Stimulated activated CD4-positive, alpha-beta T cell treated with anti-CD3 and anti-CD28 coated beads, Interleukin-1b, Interleukin-23, amount 100 ng/mL, for 4 hours (primary cell): ENCODE results near the gene CEP131.

Source experiments
- DNase-seq, 2 donors: peaks; one replicate each; pipeline ENCODE4 v3.0.0-alpha.2; 2020; ENCODE audit warnings: low read depth in 2 of 2

CEP131 gene

DNA sequence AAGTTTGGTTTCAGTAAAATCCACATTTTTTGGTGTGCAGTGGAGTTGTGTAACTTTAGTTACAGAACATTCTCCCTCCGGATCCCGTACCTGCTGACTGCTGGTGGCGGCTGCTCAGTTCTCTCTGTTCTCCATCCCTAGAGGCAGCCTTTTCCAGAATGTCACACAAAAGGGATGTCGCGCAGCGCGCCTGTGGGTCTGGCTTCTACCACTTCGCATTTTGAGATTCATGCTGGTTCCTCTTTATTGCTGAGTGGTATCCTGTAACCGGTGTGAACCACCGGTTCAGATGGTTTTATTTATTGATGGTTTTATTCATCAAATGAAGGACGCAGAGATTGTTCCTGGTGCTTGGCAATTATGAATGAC, 981 bp upstream of the CEP131 start:
- DNase-seq: no peak

DNA sequence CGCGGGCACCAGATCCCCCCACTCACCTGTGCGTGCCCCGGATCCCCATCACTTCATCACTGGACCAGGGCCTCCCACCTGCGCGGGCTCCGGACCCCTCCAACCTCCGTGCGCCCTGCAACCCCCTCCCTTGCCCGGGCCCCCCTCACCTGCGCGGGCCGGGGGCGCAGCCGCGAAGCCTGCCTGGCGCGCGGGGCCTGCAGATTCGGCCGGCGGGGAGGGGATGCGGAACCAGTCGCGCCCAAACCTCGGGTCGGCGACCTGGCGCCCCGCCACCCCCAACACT, 202 bp downstream of the CEP131 start:
- no peak for DNase-seq

DNA sequence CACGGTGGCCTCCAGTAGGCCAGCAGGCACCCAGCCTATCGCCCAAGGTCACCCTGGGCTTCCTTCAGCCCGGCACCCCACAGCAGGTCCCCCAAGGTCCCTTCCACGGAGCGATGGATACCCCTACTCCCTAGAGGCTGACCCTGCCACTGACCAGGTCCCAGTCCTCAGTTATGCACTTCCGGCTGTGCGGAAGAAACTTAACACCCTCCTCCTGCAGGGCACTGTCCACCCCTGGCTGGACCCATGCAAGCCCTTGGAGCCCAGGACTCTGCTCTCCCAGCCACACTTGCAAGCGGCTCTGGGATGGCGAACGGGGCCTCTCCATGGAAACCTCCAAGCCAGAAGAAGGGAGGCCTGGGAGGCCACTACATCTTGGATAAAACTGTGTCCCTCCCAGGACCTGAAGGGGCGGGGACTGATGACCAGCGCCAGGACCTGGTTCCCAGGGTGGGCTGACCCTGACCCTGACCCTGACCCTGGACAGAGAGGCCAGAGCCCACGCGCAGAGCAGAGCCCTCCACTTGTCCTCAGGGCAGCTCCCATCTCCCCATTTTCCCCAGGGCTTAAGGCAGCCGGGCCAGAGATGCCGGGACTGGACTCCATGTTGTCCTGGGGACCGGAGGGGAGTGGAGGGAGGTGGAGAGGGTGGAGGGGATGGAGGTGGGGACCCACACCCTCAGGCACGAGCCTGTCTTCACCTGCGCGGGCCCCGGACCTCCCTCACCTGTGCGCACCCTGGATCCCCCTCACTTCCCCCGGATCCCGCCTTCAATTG, 734 bp downstream of the CEP131 start:
- no peak for DNase-seq

DNA sequence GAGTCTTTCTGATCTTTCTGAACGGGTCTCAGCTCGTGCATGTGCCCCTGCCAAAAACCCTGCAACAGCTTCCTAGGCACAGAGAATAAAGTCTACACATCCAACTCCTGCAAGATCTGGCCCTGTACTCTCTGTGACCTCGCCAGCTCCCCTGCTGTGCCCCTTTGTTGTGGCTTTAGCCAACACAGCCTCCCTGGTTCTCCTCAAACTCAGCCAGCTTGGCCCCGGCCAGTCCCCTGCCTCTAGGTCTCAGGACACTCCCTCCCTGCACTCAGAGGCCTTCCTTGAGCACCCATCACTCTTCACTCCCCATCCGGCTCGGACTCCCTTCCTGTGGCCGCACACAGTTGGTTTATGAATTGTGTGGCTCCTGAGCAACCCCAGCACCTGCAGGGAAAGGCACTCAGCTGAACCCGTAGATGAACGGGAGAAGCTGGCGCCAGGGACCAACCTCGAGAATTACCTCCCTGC, 1.4 kb downstream of the CEP131 start:
- no peak for DNase-seq

DNA sequence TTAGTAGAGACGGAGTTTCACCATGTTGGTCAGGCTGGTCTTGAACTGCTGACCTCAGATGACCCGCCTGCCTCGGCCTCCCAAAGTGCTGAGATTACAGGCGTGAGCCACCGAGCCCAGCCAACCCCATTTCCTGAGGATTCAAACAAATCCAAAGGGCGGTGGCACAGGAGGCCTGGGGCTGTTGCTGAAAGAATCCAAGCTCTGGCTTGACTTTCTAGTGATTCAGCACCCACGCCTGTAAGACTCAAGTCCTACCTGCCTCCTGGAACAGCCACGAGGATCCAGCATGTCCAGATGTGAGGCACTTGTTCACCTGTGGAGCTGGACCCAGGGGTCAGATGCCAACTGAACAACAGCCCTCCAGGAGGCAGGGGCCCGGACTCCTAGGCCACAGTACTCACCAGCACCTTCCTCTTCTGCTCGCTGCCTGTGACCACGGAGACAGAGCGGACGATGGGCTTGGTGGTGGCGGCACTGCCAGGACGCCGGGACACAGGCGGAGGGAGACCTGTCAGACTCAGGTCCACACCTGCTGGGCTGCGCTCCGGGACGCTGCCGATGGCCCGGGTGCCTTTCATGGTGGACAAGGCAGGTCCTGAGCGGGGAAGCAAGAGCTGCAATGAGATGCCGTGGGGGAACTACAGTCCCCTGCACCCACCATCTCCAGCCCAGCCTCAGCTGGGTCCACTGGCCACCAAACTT, 3.1 kb downstream of the CEP131 start:
- no peak for DNase-seq

DNA sequence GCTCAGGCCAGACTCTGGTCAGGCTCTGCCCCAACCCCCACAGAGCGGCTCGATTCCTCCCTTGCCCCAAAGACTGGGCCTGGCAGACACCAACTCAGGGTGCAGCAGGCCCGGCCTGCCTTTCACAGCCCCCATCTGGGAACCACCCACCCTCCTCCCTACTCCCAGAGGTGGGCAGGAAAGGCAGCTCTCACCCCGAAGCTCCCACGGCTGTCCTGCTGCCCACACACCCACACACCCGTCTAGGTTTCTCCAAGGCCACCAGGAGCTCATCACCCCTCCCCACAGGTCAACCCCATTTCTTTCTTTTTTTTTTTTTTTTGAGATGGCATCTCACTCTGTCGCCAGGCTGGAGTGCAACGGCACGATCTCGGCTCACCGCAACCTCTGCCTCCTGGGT, 3.8 kb downstream of the CEP131 start:
- DNase-seq: no peak

DNA sequence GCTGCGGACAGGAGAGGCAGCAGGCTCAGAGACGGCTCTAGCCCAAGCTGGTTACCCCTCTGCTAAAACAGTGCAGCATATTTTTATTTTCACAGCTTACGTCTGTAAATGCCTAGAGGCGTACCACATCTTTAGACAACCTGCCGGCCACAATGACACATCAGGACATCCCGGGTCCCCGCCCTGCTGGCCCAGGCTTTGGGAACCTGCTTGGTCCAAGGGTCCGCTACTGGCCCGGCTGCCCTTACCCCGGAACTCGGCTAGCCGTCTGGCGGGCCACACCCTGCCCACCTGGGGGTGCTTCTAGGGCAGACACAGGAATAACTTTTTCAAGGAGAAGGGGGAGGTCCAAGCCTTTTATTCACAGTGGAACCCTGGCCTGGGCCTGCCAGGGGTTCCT, 4.3 kb downstream of the CEP131 start:
- no peak for DNase-seq

DNA sequence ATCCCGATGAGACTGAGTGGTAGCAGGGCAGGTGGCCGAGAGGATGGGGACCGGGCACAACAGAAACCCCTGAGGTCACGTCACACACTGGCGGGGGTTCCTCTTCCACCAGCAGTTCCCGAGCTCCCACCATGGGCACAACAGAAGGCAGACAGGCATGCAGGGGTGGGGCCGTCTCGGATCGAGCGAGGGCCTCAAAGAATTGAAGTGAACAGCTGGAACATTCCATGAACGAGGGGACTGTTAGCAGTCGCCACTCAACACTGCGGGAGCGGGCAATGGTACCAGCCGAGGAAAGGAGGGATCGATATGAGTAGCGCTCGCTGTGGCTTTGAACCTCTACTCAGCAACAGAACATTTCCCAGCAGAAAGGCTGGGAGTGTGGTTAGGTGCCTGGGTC, 5.3 kb downstream of the CEP131 start:
- DNase-seq: no peak

DNA sequence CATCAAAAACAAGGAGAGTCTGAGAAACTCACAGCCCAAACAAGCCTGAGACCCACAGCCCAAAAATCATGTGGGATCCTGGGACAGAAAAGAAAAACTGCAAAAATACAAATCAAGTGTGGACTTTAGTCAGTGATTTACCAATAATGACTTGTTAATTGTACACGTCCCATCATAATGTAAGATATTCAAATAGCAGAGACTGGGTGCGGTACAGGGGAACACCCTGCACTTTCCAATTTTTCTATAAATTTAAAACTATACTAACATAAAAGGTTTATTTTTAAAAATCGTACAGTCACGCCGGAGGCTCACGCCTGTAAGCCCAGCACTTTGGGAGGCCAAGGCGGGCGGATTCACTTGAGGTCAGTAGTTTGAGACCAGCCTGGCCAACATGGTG, 8.8 kb downstream of the CEP131 start:
- no peak for DNase-seq

DNA sequence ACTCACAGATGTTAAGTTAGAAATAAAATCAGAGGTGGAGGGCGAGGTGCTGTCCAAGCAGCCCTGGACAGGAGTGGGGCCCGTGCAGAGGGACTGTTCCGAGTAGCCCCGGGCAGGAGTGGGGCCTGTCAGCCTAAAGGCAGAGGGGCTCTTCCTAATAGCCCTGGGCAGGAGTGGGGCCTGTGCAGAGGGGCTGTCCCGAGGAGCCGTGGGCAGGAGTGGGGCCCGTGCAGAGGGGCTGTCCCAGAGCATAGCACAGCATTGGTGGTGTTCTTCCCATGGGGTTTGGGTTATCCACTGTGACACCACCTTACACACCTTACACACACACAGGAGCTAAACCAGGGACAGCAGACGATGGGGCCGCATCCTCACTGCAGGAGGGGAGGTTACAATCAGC, 10.4 kb downstream of the CEP131 start:
- DNase-seq: no peak

DNA sequence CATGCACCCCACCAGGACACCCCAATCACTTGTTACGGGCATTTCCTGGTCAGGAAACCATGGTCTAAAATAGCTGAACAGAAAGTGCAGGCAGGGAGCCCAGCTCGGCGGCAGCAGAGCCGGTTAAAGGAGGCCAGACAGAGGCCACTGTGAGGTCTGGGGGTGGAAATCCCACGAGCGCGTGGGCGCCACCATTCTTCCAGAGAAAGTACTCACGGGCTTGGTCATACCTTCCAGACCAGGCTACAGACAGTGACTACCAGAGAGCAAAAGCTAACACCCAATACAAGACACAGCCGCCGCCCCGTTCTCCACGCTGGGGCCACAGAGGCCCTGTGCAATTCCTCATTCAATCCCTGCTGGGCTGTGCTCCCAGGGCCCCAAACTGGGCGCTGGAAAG, 11.9 kb downstream of the CEP131 start:
- DNase-seq: no peak

DNA sequence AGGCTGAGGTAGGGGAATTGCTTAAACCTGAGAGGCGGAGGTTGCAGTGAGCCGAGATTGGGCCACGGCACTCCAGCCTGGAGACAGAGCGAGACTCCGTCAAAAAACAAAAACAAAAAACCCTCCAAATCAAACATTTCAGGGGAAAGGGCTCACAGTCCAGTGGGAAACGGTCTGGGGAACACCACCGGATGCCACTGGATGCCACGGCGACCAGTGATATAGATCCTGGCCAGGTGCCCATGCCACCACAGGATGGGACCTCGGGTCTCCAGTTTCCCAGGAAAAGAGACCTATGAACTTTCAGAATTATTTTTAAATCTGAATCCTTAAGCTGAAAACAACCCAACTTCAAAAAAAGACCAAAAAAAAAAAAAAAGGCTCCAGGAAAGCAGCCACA, 12.3 kb downstream of the CEP131 start:
- no peak for DNase-seq

DNA sequence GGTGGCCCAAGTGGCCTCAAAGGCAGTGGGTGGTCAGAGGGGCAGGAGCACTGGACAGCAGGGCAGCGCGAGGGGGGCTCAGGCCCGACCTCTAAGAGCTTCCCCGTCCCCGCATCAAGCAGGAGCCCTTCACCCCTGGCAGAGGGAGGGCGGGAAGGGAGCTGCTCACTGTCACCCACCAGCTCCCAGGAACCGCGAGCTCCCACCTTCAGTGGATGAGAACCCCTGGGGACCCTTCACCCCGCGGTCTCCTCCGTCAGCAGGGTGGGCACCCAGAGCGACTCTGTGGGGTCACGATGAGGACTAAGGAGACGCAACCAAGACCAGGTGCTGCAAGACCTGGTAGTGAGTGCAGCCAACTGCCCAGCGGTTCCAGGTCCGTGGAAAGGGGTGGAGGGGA, 13.6 kb downstream of the CEP131 start:
- DNase-seq: no peak

DNA sequence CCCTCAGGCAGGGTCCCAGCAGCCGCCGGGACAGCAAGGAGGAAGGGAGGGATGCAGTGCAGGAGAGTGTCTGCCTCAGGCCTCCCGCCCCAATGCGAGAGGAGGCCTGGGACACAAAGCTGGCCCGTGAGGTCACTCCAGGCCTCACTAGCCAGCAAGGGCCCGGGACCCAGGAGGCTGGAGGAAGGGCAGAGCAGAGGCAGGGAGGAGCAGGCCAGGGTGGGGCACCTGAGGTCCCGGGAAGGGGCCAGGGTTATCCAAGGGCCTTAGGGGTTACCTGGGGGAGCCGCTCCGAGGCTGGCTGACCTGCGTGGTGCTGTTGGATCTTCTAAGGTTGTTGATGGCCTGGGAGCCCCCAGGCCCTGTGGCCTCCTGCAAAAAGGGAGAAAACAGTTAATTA, 14.1 kb downstream of the CEP131 start:
- DNase-seq: no peak

DNA sequence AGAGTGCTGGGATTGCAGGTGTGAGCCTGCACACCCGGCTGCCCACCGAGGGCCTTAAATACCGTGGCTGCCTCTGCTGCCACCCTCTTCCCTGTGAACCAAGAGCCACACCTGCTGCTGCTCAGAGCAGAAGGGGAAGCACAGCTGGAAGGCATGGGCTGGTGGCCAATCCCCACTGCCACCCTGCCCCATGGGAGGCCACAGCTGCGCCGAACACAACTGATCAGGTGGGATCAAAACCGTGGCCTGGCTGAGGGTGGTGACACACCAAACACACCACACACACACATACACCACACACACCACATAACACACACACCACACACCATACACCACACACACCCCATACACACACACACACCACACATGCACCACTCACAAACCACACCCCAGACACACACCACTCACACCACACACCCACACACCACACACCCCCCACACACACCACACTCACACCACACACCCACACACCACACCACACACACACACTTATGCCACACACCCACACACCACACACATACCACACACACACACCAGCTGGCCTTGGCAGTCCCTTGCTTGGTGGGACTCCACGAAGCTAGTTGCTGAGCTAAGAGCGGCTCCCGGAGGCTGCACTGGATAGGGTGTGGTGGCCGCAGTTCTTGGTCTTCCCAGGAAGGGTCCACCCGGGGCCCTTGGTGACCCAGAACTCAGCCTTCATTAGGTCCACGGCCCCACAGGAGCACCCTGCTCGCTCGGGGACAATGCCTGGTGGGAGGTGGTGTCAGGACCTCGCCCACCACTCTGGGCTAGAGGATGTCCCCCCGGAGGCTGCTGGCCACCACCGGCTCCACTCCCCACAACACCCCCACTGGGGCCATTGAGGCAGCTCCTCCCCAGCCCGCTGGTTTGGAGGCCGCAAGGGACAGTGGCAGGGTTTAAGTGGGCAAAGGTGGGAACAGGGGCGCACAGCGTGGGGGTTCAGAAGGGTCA, 14.9 kb downstream of the CEP131 start:
- no peak for DNase-seq

DNA sequence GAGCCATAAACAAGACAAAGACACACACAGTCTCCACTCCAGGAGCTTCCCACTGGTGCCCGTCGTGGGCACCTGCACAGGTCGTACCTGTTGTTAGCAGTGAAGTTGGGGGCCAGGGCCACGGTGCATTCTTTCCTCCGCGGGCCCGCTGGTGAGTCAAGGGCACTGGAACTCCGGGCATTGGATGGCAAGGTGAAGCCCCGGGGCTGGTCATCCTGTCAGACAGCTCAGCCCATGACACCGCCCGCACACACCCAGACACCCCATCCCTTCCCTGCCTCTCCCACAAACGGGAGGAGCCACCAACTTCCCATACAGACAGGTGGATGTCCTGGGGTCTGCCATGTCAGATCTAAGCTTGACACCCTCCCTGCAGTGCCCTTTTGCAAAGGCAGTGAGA, 16.1 kb downstream of the CEP131 start:
- DNase-seq: no peak

DNA sequence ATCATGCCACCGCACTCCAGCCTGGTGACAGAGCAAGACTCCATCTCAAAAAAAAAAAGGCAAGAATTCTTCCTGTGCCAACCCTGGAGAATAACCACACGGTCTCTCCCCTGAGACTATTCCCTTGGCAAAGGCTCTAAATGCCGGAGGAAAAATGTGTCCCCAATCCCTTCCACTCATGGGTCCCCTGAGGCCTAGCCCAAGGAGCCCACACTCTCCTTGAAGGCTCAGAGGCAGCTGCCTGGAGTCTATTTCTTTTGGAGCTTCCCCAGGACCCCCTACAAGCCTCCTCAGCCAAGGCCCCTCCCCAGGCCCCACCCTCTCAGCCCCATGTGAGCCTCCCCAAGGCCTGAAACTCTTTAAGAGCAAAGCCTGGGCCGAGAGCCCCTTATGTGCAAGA, 16.6 kb downstream of the CEP131 start:
- DNase-seq: no peak

DNA sequence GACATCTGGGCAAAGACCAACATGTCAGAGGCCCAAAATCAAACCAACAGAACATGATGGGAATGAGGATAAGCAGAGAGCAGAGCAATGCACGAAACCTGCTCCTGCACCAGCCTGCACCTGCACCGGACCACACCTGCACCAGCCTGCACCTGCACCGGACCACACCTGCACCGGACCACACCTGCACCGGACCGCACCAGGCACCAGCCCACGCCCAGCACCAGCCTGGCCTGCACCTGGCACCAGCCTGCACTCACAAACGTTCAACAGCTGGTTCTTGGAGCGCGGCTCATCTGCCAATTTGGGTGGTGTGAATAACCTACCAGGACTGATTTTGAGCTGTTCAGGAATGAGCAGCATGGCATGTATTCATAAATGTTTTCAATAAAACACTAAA, 18.2 kb downstream of the CEP131 start:
- DNase-seq: no peak

DNA sequence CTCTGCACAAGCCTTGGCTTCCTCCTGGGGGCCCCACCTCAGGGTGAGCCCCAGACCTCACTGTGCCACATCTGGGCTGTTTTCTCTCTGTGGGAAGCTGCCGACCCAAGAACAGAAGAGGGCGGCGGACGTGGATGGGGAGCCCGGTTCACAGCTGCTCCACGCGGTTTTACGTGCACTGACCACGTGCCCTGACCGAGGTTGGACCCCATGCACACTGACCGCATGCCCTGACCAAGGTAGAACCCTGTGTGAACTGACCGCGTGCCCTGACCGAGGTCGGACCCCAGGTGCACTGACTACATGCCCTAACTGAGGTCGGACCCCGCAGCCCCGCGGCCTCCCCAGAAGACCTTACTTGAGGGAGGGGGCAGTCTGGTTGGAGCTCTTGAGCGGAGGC, 19.6 kb downstream of the CEP131 start:
- DNase-seq: no peak

DNA sequence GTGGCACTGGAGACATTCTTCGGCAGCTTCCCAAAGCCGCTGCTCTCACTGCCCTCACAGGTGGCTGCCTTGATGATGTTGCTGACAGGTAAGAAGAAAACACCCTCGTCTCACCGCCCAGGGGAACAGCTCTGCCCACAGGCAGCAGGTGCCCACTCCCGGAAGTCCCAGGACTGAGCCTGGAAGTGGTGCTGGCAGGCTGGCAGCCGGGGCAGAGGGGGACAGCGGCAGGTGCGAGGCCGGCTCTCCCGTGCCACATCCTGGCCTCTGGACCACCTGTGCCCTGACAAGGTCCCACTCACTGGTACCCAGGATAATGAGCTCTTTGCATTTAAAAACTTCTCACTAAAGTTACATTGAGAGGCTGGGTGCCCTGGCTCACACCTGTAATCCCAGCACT, 20.4 kb downstream of the CEP131 start:
- no peak for DNase-seq

DNA sequence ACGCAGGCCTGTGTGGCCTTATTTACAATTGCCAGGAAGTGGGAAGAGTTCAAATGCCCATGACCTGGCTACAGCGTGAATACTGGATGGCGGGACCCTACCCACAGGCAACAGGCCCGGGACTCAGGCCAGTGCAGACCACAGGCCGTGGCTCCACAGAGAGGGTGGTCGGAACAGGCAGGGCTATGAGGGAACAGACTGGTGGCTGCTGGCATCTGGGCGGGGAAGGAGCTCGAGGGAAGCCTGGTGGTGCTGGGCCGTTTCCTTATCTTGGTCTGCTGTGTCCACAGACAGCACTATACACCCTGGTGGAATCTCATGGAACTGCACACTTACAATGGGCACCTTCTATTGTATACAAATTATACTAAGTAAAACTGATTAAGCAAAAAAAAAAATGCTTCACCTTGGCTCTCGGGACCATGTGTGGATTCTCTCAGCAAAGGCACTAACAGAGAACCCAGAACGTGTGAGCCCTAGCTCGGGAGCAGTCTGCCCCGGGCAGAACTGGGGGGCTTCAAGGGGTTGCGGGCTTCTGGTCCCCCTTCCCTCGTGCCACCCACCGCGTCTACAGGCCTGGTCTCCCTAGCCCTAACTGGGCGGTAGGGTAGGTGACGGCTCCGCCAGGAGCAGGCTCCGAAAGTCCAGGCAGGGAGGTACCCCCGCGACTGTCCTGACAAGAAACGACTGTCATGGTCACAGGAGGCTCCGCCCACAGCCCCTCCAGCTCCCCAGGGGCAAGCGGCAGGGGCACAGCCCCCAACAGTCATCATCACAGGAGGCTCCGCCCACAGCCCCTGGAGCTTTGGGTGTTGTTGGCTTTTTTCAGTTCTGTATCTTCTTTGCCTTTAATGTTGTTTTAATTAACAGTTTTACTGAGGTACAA, 21.8 kb downstream of the CEP131 start:
- no peak for DNase-seq

DNA sequence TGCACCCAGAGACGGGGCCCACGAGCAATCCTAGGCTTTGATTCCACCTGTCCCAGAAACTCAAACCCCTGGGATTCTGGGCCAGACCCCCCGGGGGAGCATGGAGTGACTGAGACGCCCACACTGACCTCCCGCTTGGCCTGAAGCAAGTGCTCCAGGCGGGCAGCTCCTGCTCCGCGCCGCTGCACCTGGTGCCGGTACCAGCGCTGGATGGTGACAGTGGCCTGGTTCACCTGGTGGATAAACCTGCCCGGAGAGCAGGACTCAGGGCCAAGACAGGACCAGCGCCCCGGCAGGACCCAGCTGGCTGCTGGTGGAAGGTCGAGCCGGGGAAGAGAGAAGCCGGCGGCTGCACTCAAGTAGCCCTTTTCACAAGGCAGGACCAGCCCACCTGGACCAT, 22.6 kb downstream of the CEP131 start:
- DNase-seq: no peak
